Hepatocyte (in vitro differentiated cells): ENCODE measurements around the gene AIF1. TPM values are rescaled to one million over a fixed set of nuclear protein-coding genes. Genes with fewer than 3 reads are reported as not detected.

Experiments used
- DNase-seq: peaks from one replicate; pipeline ENCODE4 v3.0.0-alpha.2; 2016; ENCODE audit warnings: low spot score
- H2AFZ ChIP-seq: fragments of 200-600 bp; sonication (generic); 2 replicates; pipeline ENCODE4 v1.6.0; 2016; ENCODE audit warnings: antibody characterized with exemption, mild to moderate bottlenecking
- H3K27ac ChIP-seq: fragments of 200-600 bp; sonication (generic); 2 replicates; pipeline ENCODE4 v1.5.1; 2016; ENCODE audit warnings: mild to moderate bottlenecking
- H3K27me3 ChIP-seq: fragments of 200-600 bp; sonication (generic); 2 replicates; pipeline ENCODE4 v1.6.1; 2016
- H3K36me3 ChIP-seq: fragments of 200-600 bp; sonication (generic); replicated peaks from 2 replicates; pipeline ENCODE4 v1.5.1; 2016; ENCODE audit warnings: low read depth; ENCODE audit not compliant: insufficient read depth
- H3K4me1 ChIP-seq: fragments of 200-600 bp; sonication (generic); 2 replicates; pipeline ENCODE4 v1.5.1; 2016; ENCODE audit warnings: mild to moderate bottlenecking, moderate library complexity; ENCODE audit not compliant: insufficient read depth
- H3K4me2 ChIP-seq: fragments of 200-600 bp; sonication (generic); 2 replicates; pipeline ENCODE4 v1.6.0; 2016
- H3K4me3 ChIP-seq: fragments of 200-600 bp; sonication (generic); 2 replicates; pipeline ENCODE4 v1.5.1; 2016; ENCODE audit warnings: mild to moderate bottlenecking
- H3K79me2 ChIP-seq: fragments of 200-600 bp; sonication (generic); 2 replicates; pipeline ENCODE4 v1.6.0; 2017; ENCODE audit warnings: mild to moderate bottlenecking
- H3K9me2 ChIP-seq: fragments of 200-600 bp; sonication (generic); replicated peaks from 2 replicates; pipeline ENCODE4 v1.6.0; 2017; ENCODE audit warnings: mild to moderate bottlenecking; ENCODE audit not compliant: insufficient read depth
- H3K9me3 ChIP-seq: fragments of 200-600 bp; sonication (generic); 2 replicates; pipeline ENCODE4 v1.5.1; 2016; ENCODE audit warnings: low read depth, mild to moderate bottlenecking
- H4K20me1 ChIP-seq: fragments of 200-600 bp; sonication (generic); 2 replicates; pipeline ENCODE4 v1.6.0; 2016; ENCODE audit warnings: mild to moderate bottlenecking; ENCODE audit not compliant: insufficient read depth, poor library complexity, severe bottlenecking
- CTCF ChIP-seq: fragments of 200-600 bp; sonication (generic); IDR thresholded peaks from 2 replicates; pipeline ENCODE4 v1.5.1; 2016; ENCODE audit warnings: antibody characterized with exemption, mild to moderate bottlenecking; ENCODE audit not compliant: poor library complexity
- EZH2 ChIP-seq: fragments of 200-600 bp; sonication (generic); IDR thresholded peaks from 2 replicates; pipeline ENCODE4 v1.6.1; 2016; ENCODE audit warnings: antibody characterized with exemption, mild to moderate bottlenecking, borderline replicate concordance
- EZH2phosphoT487 ChIP-seq: fragments of 200-600 bp; sonication (generic); IDR thresholded peaks from one replicate; pipeline ENCODE4 v1.6.1; 2018; ENCODE audit warnings: antibody characterized with exemption, mild to moderate bottlenecking, low read depth, moderate library complexity; ENCODE audit not compliant: unreplicated experiment, severe bottlenecking
- WGBS: methylation state at CpG from one replicate; pipeline ENCODE4 v1.1.6; 2016; ENCODE audit warnings: low lambda C conversion rate; ENCODE audit errors: missing lambda C conversion rate; 5-methylcytosine and 5-hydroxymethylcytosine counted together
- polyA plus RNA-seq: library from polyadenylated mRNA; unstranded; fragments of >200 nt; fragmentation: Nextera tagmentation; extraction: Ambion mirVana; gene quantifications from 2 replicates; pipeline ENCODE4 v1.2.1, GENCODE V29; 2016
- total RNA-seq: library from RNA; depleted of rRNA; stranded (reverse); fragments of >200 nt; gene quantifications from 2 replicates; pipeline ENCODE4 v1.2.3, GENCODE V29; 2014

The AIF1 gene
- total and polyA plus RNA-seq, 2 experiments from 2014 or later: 4.6 to 7.2 TPM

GRCh38 chr6:31574106-31575061 is 40.6 kb upstream of the AIF1 start:
- Histone ChIP-seq H4K20me1 (no peaks in the 10 kb centered on the region), H3K27ac (no peak overlapping the region), H3K36me3 (no peaks in the 10 kb centered on the region), H3K27me3 (no peaks in the 10 kb centered on the region), H3K4me1 (no peaks in the 10 kb centered on the region), H3K9me2 (no peaks in the 10 kb centered on the region), H3K9me3 (no peaks in the 10 kb centered on the region), H3K79me2 (no peaks in the 10 kb centered on the region), H3K4me2 (no peak overlapping the region), H3K4me3 (no peak overlapping the region), H2AFZ (no peak overlapping the region)
- TF ChIP-seq EZH2phosphoT487 (no peak), EZH2 (no peak), CTCF (no peak)
- no peak for DNase-seq
- WGBS: 83% methylated on average over 14 of the region's 14 CpGs

GRCh38 chr6:31575335-31575901 is 39.6 kb upstream of the AIF1 start, which contains the start of gene TNF:
TSS of gene TNF (plus strand) at chr6:31575565. CDS start at chr6:31575742, 177 bp downstream.
- TF ChIP-seq EZH2 (no peak), EZH2phosphoT487 (no peak), CTCF (no peak)
- H3K9me3 ChIP-seq: no peaks in the 10 kb centered on the region
- 85% methylated on average over 19 of the region's 19 CpGs for WGBS
- no peak for DNase-seq
- H3K36me3 ChIP-seq: no peaks in the 10 kb centered on the region
- no peak within 1 kb of the TSS for H3K27ac ChIP-seq
- no peak within 1 kb of the TSS for H2AFZ ChIP-seq
- no peaks in the 10 kb centered on the region for H3K4me1 ChIP-seq
- H3K9me2 ChIP-seq: no peaks in the 10 kb centered on the region
- no peaks in the 10 kb centered on the region for H4K20me1 ChIP-seq
- no peaks in the 10 kb centered on the region for H3K79me2 ChIP-seq
- H3K27me3 ChIP-seq: no peaks in the 10 kb centered on the region
- H3K4me2 ChIP-seq: no peak within 1 kb of the TSS
- no peak within 1 kb of the TSS for H3K4me3 ChIP-seq

GRCh38 chr6:31575952-31576685 is 38.9 kb upstream of the AIF1 start:
- H3K9me3 ChIP-seq: no peaks in the 10 kb centered on the region
- H4K20me1 ChIP-seq: no peaks in the 10 kb centered on the region
- peaks cover 2% of the 10 kb centered on the region for H3K4me1 ChIP-seq
- H3K36me3 ChIP-seq: no peaks in the 10 kb centered on the region
- 68% methylated on average over 8 of the region's 8 CpGs for WGBS
- no peak for DNase-seq
- H3K79me2 ChIP-seq: no peaks in the 10 kb centered on the region
- no peak overlapping the region for H3K4me3 ChIP-seq
- no peaks in the 10 kb centered on the region for H3K27me3 ChIP-seq
- H3K27ac ChIP-seq: no peak overlapping the region
- H3K9me2 ChIP-seq: no peaks in the 10 kb centered on the region
- H3K4me2 ChIP-seq: no peak overlapping the region
- no peak for TF ChIP-seq EZH2phosphoT487
- no peak for TF ChIP-seq EZH2
- TF ChIP-seq CTCF: no peak
- no peak overlapping the region for H2AFZ ChIP-seq
